Measurements from ENCODE around the gene KMT2B.

The KMT2B gene

GRCh38 chr19:35734889-35735288 is 17.1 kb downstream of the KMT2B start:
- peak overlapping the region in 3 of 11 experiments; percentile 13 to 27 (median 27); a peak in 3 of 22 replicates for H3K9ac ChIP-seq
- no peak overlapping the region for H3K27ac ChIP-seq
- no peak overlapping the region for H3K4me2 ChIP-seq
- no peaks in the 10 kb centered on the region for H3K9me3 ChIP-seq (replicated peaks in 1 of 11)
- H3K4me3 ChIP-seq, result no peak overlapping the region
- peaks cover 52 to 98% (median 94%) of the 10 kb centered on the region in 11 experiments for H4K20me1 ChIP-seq
- H3K4me1 ChIP-seq, result peaks cover 20 to 47% (median 31%) of the 10 kb centered on the region in 10 experiments
- TF ChIP-seq Cebpa-rat (IDR thresholded peaks at IDR 0.05), result no peak
- no peaks in the 10 kb centered on the region for H3K27me3 ChIP-seq
- peaks cover 87 to 98% (median 97%) of the 10 kb centered on the region in 11 experiments for H3K36me3 ChIP-seq

- Histone ChIP-seq H3K36me3 (peaks cover 64 to 77% (median 74%) of the 10 kb centered on the region in 11 experiments), H3K4me2 (peak overlapping the region in 9 of 11 experiments; percentile 4 to 51 (median 31); a peak in 17 of 22 replicates), H3K9me3 (replicated peaks in 1 of 11) (no peaks in the 10 kb centered on the region), H3K9ac (peak overlapping the region in 9 of 11 experiments; percentile 15 to 50 (median 35); a peak in 12 of 22 replicates), H3K27ac (peak overlapping the region in 6 of 11 experiments; percentile 4 to 46 (median 20); a peak in 9 of 22 replicates), H4K20me1 (peaks cover 42 to 79% (median 73%) of the 10 kb centered on the region in 11 experiments), H3K4me1 (peaks cover 28 to 65% (median 46%) of the 10 kb centered on the region in 10 experiments), H3K27me3 (no peaks in the 10 kb centered on the region), H3K4me3 (no peak overlapping the region)
- TF ChIP-seq Cebpa-rat (IDR thresholded peaks at IDR 0.05), result no peak
Measured at GRCh38 chr19:35736913-35737886, 19.4 kb downstream of the KMT2B start.

DNA sequence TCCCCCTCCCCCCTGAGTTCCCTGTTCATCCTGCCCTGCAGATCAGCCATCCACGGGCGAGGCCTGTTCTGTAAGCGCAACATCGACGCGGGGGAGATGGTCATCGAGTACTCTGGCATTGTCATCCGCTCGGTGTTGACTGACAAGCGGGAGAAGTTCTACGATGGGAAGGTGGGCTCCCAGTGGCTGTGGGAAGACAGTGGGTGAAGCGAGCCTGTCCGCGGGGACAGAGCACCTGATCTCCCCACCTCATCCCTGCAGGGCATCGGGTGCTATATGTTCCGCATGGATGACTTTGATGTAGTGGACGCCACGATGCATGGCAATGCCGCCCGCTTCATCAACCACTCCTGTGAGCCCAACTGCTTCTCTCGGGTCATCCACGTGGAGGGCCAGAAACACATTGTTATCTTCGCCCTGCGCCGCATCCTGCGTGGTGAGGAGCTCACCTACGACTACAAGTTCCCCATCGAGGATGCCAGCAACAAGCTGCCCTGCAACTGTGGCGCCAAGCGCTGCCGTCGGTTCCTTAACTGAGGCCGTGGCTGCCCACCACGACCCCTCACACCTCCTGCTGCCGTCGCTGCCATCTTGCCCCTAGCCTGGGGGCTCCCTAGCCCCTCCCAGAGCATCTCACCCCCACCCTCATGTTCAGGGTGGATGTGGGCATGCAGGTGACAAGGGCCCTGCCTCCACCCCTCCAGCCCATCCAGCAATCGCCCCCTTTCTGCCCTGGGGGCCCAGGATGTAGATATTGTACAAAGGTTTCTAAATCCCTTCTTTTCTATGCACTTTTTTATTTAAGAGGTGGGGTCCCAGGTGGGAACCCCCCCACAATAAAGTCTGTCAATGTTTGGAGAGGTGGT is 20.5 kb downstream of the KMT2B start:
- no peak overlapping the region for H3K4me3 ChIP-seq
- peaks cover 55 to 68% (median 66%) of the 10 kb centered on the region in 11 experiments for H3K36me3 ChIP-seq

DNA sequence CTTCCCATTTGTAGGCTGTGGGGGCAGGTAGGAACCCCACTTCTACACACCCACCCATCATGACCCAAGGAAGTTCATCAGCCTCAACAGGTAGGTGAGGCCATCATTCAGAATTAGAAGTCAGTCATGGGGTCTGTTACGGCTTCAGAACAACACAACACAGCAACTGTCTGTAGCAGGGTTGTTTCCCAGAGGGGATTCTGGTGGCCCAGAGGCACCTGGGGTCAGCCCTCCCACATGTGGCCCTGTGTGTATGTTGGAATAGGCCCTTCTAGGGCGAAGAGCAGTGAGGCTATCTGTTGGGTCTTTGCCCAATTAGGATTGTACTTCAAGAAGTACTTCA is 21.1 kb downstream of the KMT2B start:
- H3K36me3 ChIP-seq, result peaks cover 49 to 68% (median 59%) of the 10 kb centered on the region in 11 experiments
- H3K27me3 ChIP-seq, result no peaks in the 10 kb centered on the region
- H3K4me1 ChIP-seq, result peaks cover 42 to 77% (median 62%) of the 10 kb centered on the region in 10 experiments
- TF ChIP-seq Cebpa-rat (IDR thresholded peaks at IDR 0.05), result no peak
- no peak overlapping the region; a peak in 2 of 20 replicates for H3K4me3 ChIP-seq
- H3K27ac ChIP-seq, result peak overlapping the region in 3 of 11 experiments; percentile 83 to 92 (median 90); a peak in 4 of 22 replicates
- H3K9me3 ChIP-seq (replicated peaks in 1 of 11), result peaks cover 0 to 2% (median 0%) of the 10 kb centered on the region in 11 experiments; a peak in 1 of 22 replicates
- H3K4me2 ChIP-seq, result peak overlapping the region in 6 of 11 experiments; percentile 96 to 100 (median 98); a peak in 7 of 22 replicates
- peak overlapping the region in 4 of 11 experiments; percentile 19 to 85 (median 76); a peak in 4 of 22 replicates for H3K9ac ChIP-seq
- H4K20me1 ChIP-seq, result peaks cover 36 to 65% (median 63%) of the 10 kb centered on the region in 11 experiments

More for the DNA sequence above, 20.5 kb downstream of the KMT2B start:
- Histone ChIP-seq H3K9ac (peak overlapping the region in 1 of 11 experiments; percentile 29; a peak in 1 of 22 replicates), H3K4me2 (peak overlapping the region in 2 of 11 experiments; percentile 98 to 100; a peak in 1 of 22 replicates), H3K4me1 (peaks cover 36 to 76% (median 56%) of the 10 kb centered on the region in 10 experiments), H4K20me1 (peaks cover 36 to 71% (median 67%) of the 10 kb centered on the region in 11 experiments), H3K27ac (no peak overlapping the region), H3K9me3 (replicated peaks in 1 of 11) (no peaks in the 10 kb centered on the region), H3K27me3 (no peaks in the 10 kb centered on the region)
- TF ChIP-seq Cebpa-rat (IDR thresholded peaks at IDR 0.05), result no peak

GRCh38 chr19:35739275-35740107 is 21.7 kb downstream of the KMT2B start:
- Histone ChIP-seq H3K36me3 (peaks cover 43 to 67% (median 53%) of the 10 kb centered on the region in 11 experiments), H3K9ac (peak overlapping the region; percentile 73 to 85 (median 82))
- TF ChIP-seq Cebpa-rat (IDR thresholded peaks at IDR 0.05), result no peak

GRCh38 chr19:35740108-35740422 is 22.3 kb downstream of the KMT2B start:
- Histone ChIP-seq H3K4me1 (peaks cover 50 to 83% (median 70%) of the 10 kb centered on the region in 10 experiments), H3K27ac (peak overlapping the region; percentile 29 to 96 (median 83); a peak in 21 of 22 replicates), H3K9me3 (replicated peaks in 1 of 11) (peaks cover 0 to 6% (median 0%) of the 10 kb centered on the region in 11 experiments; a peak in 2 of 22 replicates), H3K4me3 (peak overlapping the region; percentile 62 to 76 (median 66)), H3K4me2 (peak overlapping the region; percentile 90 to 100 (median 98)), H3K36me3 (peaks cover 37 to 62% (median 47%) of the 10 kb centered on the region in 11 experiments), H3K27me3 (no peaks in the 10 kb centered on the region), H4K20me1 (peaks cover 29 to 53% (median 51%) of the 10 kb centered on the region in 11 experiments), H3K9ac (peak overlapping the region; percentile 73 to 85 (median 82))
- TF ChIP-seq Cebpa-rat (IDR thresholded peaks at IDR 0.05), result no peak

More at GRCh38 chr19:35739275-35740107, 21.7 kb downstream of the KMT2B start:
- peaks cover 0 to 6% (median 0%) of the 10 kb centered on the region in 11 experiments; a peak in 2 of 22 replicates for H3K9me3 ChIP-seq (replicated peaks in 1 of 11)
- peak overlapping the region in 10 of 11 experiments; percentile 57 to 96 (median 86); a peak in 21 of 22 replicates for H3K27ac ChIP-seq
- peaks cover 35 to 59% (median 57%) of the 10 kb centered on the region in 11 experiments for H4K20me1 ChIP-seq
- H3K4me1 ChIP-seq, result peaks cover 48 to 81% (median 68%) of the 10 kb centered on the region in 10 experiments
- peak overlapping the region; percentile 62 to 76 (median 66) for H3K4me3 ChIP-seq
- H3K4me2 ChIP-seq, result peak overlapping the region; percentile 90 to 100 (median 98)
- H3K27me3 ChIP-seq, result no peaks in the 10 kb centered on the region

DNA sequence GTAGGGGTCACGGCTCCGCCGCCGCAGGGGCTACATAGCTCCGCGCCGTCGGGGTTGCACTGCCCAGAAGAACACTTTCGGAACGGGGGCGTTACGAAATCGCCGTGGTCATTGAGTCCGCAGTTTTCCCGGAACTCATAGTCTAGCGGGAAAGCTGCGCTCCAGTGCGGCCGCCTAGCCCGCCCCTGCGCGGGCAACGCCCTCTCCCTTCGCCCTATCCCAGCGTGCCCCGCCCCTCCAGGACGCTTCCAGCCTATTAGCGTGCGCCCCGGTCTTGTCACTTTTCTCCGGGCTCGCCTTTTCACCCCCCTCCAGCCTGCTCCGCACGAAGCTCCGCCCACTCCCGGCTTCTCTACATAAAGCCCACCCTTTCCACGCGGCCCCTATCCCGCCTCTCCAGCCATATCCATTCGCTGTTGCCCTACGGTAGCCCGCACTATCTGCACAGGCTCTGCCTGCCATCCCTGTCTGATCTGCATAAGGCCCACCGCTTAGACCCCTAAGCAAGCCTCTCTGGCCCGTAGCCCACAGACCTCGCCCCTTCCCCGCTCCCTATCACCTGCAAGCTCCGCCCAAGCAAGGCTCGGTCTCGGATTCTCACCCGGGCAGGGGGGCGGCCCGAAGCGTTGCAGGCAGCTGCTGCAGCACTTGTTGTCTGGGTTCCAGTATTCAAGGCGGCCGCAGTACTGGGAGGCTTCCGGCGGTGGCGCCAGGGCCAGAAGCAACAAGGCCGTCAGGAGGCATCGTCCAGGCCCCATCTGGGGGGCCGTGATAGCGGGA is 22.8 kb downstream of the KMT2B start:
- Histone ChIP-seq H3K27me3 (no peaks in the 10 kb centered on the region), H3K27ac (peak overlapping the region; percentile 35 to 96 (median 92); a peak in 21 of 22 replicates), H3K9me3 (replicated peaks in 1 of 11) (peaks cover 0 to 6% (median 0%) of the 10 kb centered on the region in 11 experiments; a peak in 2 of 22 replicates), H3K4me2 (peak overlapping the region; percentile 90 to 100 (median 98)), H4K20me1 (peaks cover 24 to 48% (median 46%) of the 10 kb centered on the region in 11 experiments), H3K9ac (peak overlapping the region; percentile 73 to 85 (median 83)), H3K4me3 (peak overlapping the region; percentile 62 to 76 (median 66)), H3K36me3 (peaks cover 32 to 56% (median 42%) of the 10 kb centered on the region in 11 experiments), H3K4me1 (peaks cover 50 to 79% (median 68%) of the 10 kb centered on the region in 10 experiments)
- TF ChIP-seq Cebpa-rat (IDR thresholded peaks at IDR 0.05), result peak in 9 of 11 experiments; percentile 13 to 79 (median 58); a peak in 10 of 22 replicates
